ENCODE data around the gene HERC2.

Gene HERC2

DNA sequence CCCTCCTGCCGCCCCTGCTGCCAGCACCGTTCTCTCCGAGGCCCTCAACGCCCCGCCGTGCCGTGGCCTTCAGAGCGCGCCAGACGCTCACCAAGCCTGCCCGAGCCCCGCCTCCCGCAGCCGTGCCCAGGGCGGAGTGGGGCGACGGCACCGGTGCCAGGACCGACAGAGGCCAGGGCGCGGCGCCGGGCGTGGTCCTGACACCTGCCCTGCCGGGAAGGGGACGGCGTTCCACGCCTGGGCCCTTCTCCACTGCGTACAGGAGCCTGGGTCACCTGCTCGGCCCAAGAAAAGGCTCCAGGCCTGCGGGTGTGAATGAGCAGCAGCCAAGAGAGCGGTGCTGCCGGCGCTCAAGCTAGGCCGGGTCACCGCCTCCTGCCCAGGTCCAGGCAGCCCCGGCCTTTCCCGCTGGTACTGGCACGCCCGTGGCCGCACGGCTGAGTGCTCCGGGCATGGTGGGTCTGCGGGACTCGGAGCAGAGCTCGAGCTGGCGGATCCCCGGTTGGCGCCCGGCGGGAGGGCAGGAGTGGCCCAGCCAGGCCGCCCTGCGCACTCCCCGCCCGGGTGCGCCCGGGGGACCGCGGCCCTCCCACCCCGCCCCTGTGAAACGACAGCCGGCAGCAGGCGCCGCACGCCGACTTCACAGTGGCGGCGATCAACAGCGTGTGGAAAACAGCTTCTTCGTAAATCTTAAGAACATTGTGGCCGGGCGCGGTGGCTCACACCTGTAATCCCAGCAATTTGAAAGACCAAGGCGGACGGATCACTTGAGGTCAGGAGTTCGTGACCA lies 227.1 kb downstream of the HERC2 start:
- no peak for DNase-seq (ENCODE audit: low spot score)

DNA sequence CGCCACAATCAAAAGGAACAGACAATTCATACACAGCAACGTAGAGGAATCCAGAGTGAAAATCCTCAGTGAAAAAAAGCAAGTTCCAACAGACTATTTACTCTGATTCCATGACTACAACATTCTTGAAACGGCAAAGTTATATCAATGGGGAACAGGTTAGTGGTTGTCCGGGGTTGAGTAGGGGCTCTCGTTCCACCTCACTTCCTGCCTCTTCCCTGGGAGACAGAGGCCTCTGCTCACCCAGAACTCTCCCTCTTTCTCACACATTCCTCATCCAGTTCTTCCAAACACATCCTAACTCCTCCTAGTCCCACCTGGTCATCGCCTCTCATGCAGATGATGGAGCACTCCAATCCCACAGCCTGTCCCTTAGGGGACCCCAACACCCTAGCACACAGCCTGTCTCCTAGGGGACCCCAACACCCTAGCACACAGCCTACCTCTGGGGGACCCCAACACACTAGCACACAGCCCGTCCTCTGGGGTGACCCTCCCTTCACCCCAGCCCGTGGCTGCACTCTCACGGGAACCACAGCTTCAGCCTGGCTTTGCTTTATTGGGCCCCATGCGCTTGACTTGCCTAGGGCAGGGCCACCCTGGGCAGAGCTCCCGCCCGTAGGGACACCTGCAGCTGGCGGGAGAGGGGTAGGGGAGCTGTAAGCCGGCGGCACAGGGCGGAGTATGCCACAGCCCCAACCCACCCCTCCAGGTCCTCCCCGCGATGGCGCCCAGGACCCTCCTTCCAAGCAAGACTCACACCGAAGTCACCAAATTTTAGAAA lies 228.0 kb downstream of the HERC2 start:
- DNase-seq (ENCODE audit: low spot score): no peak

DNA sequence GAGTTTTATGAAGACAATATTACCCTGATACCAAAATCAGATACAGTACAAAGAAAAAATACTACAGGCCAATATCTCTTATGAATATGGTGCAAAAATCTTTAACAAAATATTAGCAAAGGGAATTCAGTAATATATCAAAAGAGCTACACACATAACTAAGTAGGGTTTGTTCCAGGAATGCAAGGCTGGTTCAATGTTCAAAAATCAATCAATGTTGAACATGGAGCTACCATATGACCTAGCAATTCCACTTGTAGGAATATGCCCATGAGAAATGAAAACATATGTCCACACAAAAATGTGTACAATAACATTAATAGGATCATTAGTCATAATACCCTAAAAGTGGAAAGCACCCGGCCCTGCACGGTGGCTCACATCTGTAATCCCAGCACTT lies 230.7 kb downstream of the HERC2 start:
- no peak for DNase-seq (ENCODE audit: low spot score)

DNA sequence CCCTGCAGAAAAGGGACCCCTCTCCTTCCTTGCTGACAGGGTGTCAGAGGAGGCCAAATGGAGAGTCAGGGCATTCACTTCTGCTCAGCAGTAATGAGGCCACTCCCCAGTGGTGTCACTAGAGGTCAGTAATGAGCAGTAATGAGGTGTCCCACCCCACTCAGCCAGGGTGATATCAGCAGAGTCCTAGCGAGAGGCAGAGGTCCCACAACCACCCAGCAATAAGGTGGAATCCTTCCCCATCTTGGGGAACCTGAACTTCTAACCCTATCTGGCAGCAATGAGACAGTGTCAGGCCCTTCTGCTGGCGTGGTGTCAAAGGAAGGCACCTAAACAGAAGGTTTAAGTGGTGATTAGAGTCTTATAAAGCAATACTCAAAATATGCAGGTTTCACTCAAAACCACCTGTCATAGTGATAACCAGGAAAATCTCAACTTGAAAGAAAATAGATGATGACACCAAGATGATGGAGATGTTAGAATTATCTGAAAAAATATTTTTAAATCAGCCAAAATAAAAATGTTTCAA lies 235.7 kb downstream of the HERC2 start:
- DNase-seq (ENCODE audit: low spot score): peak; percentile 19

DNA sequence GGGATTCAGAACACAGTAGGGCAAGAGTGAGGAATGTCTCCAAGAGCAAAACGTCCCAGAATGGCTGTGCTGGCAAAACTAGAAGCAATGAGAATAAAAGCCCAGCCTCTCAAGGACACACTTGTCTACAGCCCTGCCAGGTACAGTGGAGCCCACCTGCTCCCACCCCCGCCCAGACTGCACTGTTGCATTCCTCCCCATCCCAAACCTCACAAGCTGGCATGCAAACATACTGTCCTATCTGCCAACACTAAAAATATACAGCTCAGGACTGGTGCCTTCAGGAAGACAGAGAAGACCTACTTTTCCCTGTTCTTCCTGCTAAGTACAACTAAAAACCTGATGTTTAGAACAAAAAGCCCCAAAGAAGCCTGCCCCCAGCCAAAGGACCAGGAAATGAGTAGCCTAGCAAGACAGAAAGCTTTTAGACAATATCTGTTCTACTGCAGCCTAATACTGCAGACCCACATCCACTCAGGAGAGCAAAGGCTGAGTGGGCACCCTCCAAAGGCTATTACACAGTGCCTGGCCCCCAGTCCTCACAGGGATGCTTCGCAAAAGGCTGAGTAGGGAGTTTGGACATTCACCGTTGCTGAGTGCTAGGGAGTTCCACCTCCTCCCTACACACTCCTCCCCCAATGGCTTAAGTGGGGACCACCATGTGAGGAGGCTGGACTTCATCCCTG lies 236.3 kb downstream of the HERC2 start:
- DNase-seq (ENCODE audit: low spot score): no peak

DNA sequence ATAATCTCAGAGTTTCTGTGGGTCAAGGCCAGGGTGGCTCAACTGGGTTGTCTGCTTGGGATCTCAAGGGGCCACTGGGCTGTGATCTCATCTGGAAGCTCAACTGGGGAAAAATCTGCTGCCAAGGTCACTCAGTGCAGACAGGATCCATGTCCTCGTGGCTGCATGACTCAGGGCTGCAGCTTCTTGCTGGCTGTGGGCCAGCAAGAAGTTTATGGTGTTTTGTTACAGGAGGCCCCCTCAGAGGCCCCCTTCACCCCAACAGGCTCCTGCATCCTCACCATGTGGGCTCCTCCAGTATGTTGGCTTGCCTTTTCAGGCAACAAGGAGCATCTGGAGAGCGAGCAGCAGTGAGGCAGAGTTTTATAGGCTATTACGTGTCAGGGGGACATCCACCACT lies 237.4 kb downstream of the HERC2 start:
- no peak for DNase-seq (ENCODE audit: low spot score)

DNA sequence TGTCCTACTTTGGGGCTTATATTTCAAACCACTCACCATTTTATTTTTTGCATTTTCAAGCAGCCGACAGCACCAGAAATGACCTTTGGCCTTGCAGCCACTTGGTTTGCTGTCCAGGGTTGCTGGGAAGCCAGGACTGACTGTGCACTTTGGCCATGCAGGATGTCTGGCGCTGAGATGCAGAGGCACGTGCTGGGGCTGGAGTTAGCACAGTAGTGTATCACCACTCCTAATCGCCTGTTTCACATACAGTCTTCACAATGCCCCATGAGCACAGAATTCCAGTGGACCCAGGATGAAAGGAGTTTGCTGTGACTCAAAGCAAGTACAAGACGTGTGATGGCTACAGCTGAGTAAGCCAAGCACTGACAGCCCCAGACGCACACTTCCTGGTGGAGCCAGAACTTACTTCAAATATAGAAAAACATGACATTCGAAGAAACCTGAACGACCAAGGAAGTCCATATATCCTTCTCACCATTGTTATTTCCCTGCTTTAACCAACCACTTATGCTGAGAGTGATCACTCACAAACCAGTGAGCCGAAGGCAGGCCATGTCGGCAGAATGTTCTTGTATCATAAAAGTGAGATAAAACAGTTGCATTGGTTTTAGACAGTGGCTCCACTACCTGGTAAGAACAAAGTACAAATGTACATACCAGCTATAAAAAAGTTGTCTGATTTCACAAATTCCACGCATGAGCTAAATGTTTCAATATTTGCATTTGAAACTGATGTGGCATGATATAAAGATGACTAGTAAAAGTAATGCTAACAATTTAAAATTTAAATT lies 238.9 kb downstream of the HERC2 start:
- DNase-seq (ENCODE audit: low spot score): no peak

DNA sequence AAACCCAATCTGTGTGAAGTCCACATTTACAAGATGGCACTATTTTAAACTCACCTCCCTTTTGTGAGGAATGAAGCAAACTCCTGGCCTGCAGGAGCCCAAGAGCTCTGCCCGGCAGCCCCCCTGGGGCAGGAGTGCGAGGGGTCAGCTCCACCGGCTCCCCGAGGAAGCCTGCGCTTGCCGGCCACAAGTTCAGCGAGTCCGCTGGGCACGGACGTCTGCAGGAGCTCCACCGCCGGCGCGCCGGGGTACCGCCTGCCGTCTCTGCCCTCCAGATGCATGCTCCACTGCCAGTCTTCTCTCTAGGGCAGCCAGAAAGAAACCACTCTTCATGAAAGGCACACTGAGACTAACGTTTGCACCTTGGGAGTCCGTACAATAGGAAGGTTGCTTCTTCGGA lies 240.4 kb downstream of the HERC2 start:
- no peak for DNase-seq (ENCODE audit: low spot score)

DNA sequence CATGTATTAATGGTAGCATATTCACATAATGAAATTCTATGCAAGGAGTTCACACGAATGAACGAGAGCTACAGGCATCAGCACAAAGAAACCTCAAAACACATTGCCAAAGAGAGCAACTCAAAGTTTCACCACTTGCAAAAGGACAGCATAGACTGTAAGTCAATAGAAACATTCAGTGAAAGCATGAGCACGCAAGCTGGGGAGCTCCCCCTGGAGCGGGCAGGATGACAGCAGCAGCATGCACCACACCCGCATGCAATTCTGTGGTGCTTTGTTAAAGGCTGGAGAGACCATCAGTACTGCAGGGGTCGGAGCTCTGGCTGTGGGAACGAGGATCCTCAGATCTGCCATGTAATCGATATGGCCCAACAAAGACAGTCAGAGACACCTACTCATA lies 241.6 kb downstream of the HERC2 start:
- DNase-seq (ENCODE audit: low spot score): no peak

DNA sequence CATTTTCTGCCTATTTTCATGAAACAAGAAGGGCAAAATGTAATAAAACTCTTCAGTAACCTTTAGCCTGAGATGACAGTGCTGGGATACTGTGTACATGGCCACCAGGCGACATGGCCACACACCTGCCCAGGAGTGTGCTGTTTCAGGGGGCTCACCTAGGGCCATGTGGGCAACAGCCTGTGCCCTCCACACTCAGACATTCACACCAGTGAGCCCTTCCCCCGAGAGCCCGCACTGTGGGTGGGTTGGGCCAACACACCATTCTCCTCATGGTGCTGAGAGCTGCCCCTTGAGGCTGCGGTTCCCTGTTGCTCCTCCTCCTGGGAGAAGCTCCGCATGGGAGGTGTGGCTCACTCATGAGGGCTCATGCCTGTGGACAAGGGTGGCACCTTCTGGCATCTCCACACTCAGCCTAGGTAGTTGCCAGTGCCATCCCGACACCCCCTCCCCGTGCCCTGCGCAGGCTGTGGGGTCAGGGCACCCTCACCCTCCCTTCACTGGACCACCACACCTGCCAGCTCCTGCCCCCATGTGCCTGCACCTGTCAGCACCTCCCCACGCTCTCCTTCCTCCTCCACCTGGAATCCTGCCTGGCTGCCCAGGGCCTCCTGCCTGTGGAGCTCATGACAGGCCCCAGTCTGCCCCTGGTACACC lies 242.5 kb downstream of the HERC2 start:
- DNase-seq (ENCODE audit: low spot score): no peak

DNA sequence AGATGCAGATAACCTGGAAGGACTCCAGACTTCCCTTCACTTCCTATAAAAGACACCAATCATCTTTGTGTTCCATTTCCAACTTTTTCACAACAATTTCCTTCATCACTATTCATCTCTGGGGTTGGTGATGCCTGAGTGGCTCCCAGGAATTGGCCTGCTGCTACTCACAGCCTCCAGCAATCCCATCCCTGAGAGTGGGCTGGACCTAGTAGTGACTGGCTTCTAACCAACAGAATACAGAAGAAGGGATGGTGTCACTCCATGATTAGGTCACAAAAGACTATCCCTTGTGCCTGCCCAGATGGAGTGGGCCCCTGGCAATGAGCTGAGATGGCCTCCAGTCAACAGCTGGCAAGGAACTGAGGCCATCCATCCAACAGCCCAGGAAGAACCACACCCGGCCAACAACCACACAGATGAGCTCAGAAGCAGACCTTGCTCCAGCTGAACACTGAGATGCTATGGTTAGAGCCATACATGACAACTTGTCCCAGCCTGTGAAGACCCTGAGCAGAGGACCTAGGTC lies 243.7 kb downstream of the HERC2 start:
- DNase-seq (ENCODE audit: low spot score): no peak

DNA sequence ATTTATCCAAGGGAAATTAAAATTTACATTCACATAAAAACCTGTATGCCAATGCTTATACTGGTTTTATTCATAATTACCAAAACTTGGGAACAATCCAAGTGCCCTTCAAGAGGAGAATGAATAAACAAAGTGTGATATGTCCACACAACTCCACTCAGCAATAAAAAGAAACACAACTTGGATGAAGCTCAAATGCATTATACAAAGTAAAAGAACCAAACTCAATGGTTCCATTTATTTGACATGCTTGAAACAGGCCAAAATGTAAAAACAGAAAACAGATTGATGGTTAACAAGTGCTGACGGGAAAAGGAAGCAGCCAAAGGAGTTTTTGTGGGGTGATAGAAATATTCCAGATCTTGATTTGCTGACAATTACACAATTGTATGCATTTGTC lies 246.4 kb downstream of the HERC2 start:
- DNase-seq (ENCODE audit: low spot score): peak; percentile 7

DNA sequence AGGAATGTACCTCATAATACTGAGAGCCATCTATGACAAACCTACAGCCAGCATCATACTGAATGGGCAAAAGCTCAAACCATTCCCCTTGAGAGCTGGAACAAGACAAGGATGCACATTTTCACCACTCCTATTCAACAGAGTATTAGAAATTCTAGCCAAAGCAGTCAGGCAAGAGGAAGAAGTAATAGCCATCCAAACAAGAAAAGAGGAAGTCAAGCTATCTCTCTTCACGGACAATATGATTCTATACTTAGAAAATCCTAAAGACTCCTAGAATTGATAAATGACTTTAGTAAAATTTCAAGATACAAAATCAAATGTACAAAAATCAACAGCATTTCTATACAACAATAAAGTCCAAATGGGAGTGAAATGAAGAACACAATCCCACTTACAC lies 253.0 kb downstream of the HERC2 start:
- no peak for DNase-seq (ENCODE audit: low spot score)

DNA sequence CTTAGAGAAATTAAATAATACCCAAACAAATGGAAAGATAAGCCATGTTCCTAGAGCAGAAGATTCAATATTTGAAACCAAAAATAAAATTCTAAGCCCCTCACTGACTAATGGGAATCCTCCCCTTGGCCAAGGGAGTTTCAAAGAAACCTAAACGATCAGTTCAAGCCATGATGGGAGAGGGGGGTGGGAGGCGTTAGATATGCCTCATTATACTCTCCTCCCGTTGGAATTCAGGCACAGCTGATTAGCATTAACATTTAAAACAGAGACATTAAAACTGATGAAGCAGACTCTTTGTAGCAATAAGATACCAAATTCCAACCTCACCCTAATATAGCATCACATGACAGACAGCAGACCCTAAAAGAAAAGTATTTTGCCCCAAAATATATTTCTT lies 255.7 kb downstream of the HERC2 start:
- DNase-seq (ENCODE audit: low spot score): no peak
